Gastroesophageal sphincter (tissue), 3 donors: ENCODE measurements around the gene EML3.

Experiments used
- CTCF ChIP-seq, 4 experiments: fragments of 200-600 bp in 2 of 4; fragments of 450-650 bp in 2 of 4; sonication (generic) in 1 of 4; IDR thresholded peaks; one replicate each; pipeline ENCODE4 v1.5.1; 2017 to 2019; ENCODE audit warnings: antibody characterized with exemption in 4 of 4, mild to moderate bottlenecking in 2 of 4, moderate library complexity in 2 of 4
- POLR2A ChIP-seq, 2 donors: fragments of 450-650 bp; IDR thresholded peaks; one replicate each; pipeline ENCODE4 v1.6.1; 2017; ENCODE audit warnings: antibody characterized with exemption in 2 of 2, mild to moderate bottlenecking in 2 of 2, moderate library complexity in 1 of 2

GRCh38 chr11:62656796-62657429 is 44.3 kb upstream of the EML3 start:
- TF ChIP-seq CTCF (IDR thresholded peaks at IDR 0.05) (no peak), POLR2A (IDR thresholded peaks at IDR 0.05) (no peak)
